Measurements from ENCODE around the gene REXO5. TPM values are rescaled to one million over a fixed set of nuclear protein-coding genes. Genes with fewer than 3 reads are reported as not detected.
A peak's percentile ranks its signal among the peaks of the same experiment; 100 is the strongest.

REXO5 gene
- total and polyA plus RNA-seq, 9 of the 15 experiments (the other 6 are each of a cell fraction or from before 2014, with no cell fraction given): 10.5 to 45.1 (median 25.4) TPM

DNA sequence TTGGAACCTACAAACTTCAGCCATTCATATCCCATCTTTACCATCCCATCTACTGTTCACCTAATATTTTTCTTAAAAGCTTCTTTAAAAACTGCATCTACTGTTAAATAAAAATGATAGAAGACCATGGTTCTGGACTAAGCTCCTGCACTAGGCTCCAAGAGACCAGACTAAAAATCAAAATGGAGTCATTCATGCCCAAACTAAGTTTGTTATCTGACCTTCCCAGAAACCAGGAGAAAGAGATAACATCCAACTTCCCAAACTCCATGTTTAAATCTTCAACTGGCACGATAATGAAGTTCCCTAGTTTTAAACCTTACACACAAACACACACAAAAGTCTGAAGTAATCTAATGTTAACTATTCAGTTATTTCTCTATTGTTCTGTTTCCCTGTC lies 80.0 kb downstream of the REXO5 start (continued):
- TF ChIP-seq, protein P1, sequence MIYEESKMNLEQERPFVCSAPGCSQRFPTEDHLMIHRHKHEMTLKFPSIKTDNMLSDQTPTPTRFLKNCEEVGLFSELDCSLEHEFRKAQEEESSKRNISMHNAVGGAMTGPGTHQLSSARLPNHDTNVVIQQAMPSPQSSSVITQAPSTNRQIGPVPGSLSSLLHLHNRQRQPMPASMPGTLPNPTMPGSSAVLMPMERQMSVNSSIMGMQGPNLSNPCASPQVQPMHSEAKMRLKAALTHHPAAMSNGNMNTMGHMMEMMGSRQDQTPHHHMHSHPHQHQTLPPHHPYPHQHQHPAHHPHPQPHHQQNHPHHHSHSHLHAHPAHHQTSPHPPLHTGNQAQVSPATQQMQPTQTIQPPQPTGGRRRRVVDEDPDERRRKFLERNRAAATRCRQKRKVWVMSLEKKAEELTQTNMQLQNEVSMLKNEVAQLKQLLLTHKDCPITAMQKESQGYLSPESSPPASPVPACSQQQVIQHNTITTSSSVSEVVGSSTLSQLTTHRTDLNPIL (CRISPR knock-in tag; IDR thresholded peaks at IDR 0.05): no peak
- TF ChIP-seq, protein P2, sequence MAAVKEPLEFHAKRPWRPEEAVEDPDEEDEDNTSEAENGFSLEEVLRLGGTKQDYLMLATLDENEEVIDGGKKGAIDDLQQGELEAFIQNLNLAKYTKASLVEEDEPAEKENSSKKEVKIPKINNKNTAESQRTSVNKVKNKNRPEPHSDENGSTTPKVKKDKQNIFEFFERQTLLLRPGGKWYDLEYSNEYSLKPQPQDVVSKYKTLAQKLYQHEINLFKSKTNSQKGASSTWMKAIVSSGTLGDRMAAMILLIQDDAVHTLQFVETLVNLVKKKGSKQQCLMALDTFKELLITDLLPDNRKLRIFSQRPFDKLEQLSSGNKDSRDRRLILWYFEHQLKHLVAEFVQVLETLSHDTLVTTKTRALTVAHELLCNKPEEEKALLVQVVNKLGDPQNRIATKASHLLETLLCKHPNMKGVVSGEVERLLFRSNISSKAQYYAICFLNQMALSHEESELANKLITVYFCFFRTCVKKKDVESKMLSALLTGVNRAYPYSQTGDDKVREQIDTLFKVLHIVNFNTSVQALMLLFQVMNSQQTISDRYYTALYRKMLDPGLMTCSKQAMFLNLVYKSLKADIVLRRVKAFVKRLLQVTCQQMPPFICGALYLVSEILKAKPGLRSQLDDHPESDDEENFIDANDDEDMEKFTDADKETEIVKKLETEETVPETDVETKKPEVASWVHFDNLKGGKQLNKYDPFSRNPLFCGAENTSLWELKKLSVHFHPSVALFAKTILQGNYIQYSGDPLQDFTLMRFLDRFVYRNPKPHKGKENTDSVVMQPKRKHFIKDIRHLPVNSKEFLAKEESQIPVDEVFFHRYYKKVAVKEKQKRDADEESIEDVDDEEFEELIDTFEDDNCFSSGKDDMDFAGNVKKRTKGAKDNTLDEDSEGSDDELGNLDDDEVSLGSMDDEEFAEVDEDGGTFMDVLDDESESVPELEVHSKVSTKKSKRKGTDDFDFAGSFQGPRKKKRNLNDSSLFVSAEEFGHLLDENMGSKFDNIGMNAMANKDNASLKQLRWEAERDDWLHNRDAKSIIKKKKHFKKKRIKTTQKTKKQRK (IDR thresholded peaks at IDR 0.05; ENCODE audit: borderline replicate concordance, low read depth, low read length): no peak
- TF ChIP-seq PHF21A (IDR thresholded peaks at IDR 0.05; ENCODE audit: borderline replicate concordance, low read depth): no peak
- TF ChIP-seq SAFB (IDR thresholded peaks at IDR 0.05; ENCODE audit: borderline replicate concordance, low read depth, low read length): no peak
- no peak for TF ChIP-seq KLF1 (tag; IDR thresholded peaks at IDR 0.05)
- no peak for TF ChIP-seq STAG1 (CRISPR knock-in tag; IDR thresholded peaks at IDR 0.05; ENCODE audit: borderline replicate concordance)
- TF ChIP-seq ZNF282 (CRISPR knock-in tag; IDR thresholded peaks at IDR 0.05): no peak
- TF ChIP-seq, protein P3, sequence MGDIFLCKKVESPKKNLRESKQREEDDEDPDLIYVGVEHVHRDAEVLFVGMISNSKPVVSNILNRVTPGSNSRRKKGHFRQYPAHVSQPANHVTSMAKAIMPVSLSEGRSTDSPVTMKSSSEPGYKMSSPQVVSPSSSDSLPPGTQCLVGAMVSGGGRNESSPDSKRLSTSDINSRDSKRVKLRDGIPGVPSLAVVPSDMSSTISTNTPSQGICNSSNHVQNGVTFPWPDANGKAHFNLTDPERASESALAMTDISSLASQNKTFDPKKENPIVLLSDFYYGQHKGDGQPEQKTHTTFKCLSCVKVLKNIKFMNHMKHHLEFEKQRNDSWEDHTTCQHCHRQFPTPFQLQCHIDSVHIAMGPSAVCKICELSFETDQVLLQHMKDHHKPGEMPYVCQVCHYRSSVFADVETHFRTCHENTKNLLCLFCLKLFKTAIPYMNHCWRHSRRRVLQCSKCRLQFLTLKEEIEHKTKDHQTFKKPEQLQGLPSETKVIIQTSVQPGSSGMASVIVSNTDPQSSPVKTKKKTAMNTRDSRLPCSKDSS (IDR thresholded peaks at IDR 0.05; ENCODE audit: low read depth, partially characterized antibody): no peak
- no peak for TF ChIP-seq DNMT1 (IDR thresholded peaks at IDR 0.05)
- TF ChIP-seq U2AF1 (optimal IDR thresholded peaks at IDR 0.05; ENCODE audit: low read depth, low read length): no peak
- no peak for TF ChIP-seq KDM4B (IDR thresholded peaks at IDR 0.05; ENCODE audit: borderline replicate concordance in 2 of 2, low read depth in 1 of 2)
- TF ChIP-seq HNRNPLL (IDR thresholded peaks at IDR 0.05; ENCODE audit: low read depth, low read length, poor library complexity, severe bottlenecking): no peak
- TF ChIP-seq ZNF316 (IDR thresholded peaks at IDR 0.05): no peak
- TF ChIP-seq, protein P4, sequence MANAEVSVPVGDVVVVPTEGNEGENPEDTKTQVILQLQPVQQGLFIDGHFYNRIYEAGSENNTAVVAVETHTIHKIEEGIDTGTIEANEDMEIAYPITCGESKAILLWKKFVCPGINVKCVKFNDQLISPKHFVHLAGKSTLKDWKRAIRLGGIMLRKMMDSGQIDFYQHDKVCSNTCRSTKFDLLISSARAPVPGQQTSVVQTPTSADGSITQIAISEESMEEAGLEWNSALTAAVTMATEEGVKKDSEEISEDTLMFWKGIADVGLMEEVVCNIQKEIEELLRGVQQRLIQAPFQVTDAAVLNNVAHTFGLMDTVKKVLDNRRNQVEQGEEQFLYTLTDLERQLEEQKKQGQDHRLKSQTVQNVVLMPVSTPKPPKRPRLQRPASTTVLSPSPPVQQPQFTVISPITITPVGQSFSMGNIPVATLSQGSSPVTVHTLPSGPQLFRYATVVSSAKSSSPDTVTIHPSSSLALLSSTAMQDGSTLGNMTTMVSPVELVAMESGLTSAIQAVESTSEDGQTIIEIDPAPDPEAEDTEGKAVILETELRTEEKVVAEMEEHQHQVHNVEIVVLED (CRISPR knock-in tag; IDR thresholded peaks at IDR 0.05): no peak
- TF ChIP-seq ESRRB (CRISPR knock-in tag; IDR thresholded peaks at IDR 0.05; ENCODE audit: borderline replicate concordance): no peak
- no peak for TF ChIP-seq TRIM28 (IDR thresholded peaks at IDR 0.05)
- TF ChIP-seq MEF2D (tag; conservative IDR thresholded peaks at IDR 0.05; ENCODE audit: low read depth): peak; percentile 62
- no peak for TF ChIP-seq BDP1 (IDR thresholded peaks at IDR 0.05; ENCODE audit: insufficient read depth, insufficient read length)
- TF ChIP-seq POLR2G (IDR thresholded peaks at IDR 0.05; ENCODE audit: low read depth, low read length): no peak
